H1 (cell line): ENCODE measurements around the gene MBNL1. TPM values are rescaled to one million over a fixed set of nuclear protein-coding genes. Genes with fewer than 3 reads are reported as not detected.

Source experiments
- CTCF ChIA-PET: fragments of 300-600 bp; sonication (Branson Sonifier 250); formaldehyde crosslinking; loops from one replicate; lab custom pipeline; 2021; ENCODE audit not compliant: partially characterized antibody; lab: Charles Lee
- POLR2A ChIA-PET: fragments of 300-600 bp; sonication (Branson Sonifier 250); formaldehyde crosslinking; loops from one replicate; lab custom pipeline; 2021; ENCODE audit warnings: inconsistent platforms; ENCODE audit not compliant: partially characterized antibody; lab: Charles Lee
- DNase-seq, 2 experiments: peaks; one replicate each; pipeline versions ENCODE4 v3.0.0 to v3.0.0-alpha.2; 2010 to 2022; ENCODE audit warnings: low spot score in 2 of 2, low read depth in 1 of 2, mixed read lengths in 1 of 2
- FAIRE-seq: peaks from 2 replicates; lab custom pipeline; 2011; peaks lifted over from hg19 to GRCh38; lab: Jason Lieb, UNC
- H2AFZ ChIP-seq: 2 replicates; pipeline ENCODE4 v1.8.1; 2012; ENCODE audit warnings: low read length, inconsistent platforms
- H2AK5ac ChIP-seq: 2 replicates; pipeline ENCODE4 v1.6.1; 2013; ENCODE audit warnings: low read depth, low read length
- H2BK120ac ChIP-seq: replicated peaks from 2 replicates; pipeline ENCODE3; 2013; ENCODE audit warnings: low read depth, low read length, inconsistent platforms
- H2BK12ac ChIP-seq: 2 replicates; pipeline ENCODE4 v1.6.1; 2013; ENCODE audit warnings: low read depth, low read length
- H2BK15ac ChIP-seq: 2 replicates; pipeline ENCODE4 v1.6.1; 2013; ENCODE audit warnings: low read length
- H2BK20ac ChIP-seq: 2 replicates; pipeline ENCODE4 v1.6.1; 2013; ENCODE audit warnings: low read length
- H2BK5ac ChIP-seq: 2 replicates; pipeline ENCODE4 v1.6.1; 2013; ENCODE audit warnings: low read depth, low read length
- H3K14ac ChIP-seq: 2 replicates; pipeline ENCODE4 v1.6.1; 2013; ENCODE audit warnings: inconsistent platforms; ENCODE audit not compliant: insufficient read length
- H3K18ac ChIP-seq: 2 replicates; pipeline ENCODE4 v1.6.1; 2013; ENCODE audit warnings: low read length; ENCODE audit errors: extremely low read depth
- H3K23ac ChIP-seq: 2 replicates; pipeline ENCODE4 v1.6.1; 2013; ENCODE audit warnings: inconsistent platforms; ENCODE audit not compliant: insufficient read length
- H3K23me2 ChIP-seq: 2 replicates; pipeline ENCODE4 v1.6.1; 2013; ENCODE audit warnings: low read depth, low read length
- H3K27ac ChIP-seq: 2 replicates; pipeline ENCODE4 v1.6.1; 2011; ENCODE audit warnings: low read depth, low read length, inconsistent platforms
- H3K27me3 ChIP-seq, 4 experiments: replicated peaks in 1 of 4; 1 replicate in 1 of 4; 2 replicates in 3 of 4; pipeline versions ENCODE4 v1.6.1 to v1.8.1; 2011 to 2013; ENCODE audit warnings: low read length in 3 of 4, mild to moderate bottlenecking in 3 of 4, inconsistent platforms in 2 of 4, mixed read lengths in 2 of 4, moderate library complexity in 1 of 4; ENCODE audit not compliant: control insufficient read depth in 3 of 4, insufficient read depth in 3 of 4; ENCODE audit errors: extremely low read depth in 1 of 4
- H3K36me3 ChIP-seq, 4 experiments: 2 replicates each; pipeline versions ENCODE4 v1.6.1 to v1.8.1; 2011 to 2013; ENCODE audit warnings: mild to moderate bottlenecking in 4 of 4, low read length in 3 of 4, moderate library complexity in 2 of 4, control low read depth in 1 of 4, inconsistent platforms in 1 of 4; ENCODE audit not compliant: insufficient read depth in 4 of 4, control insufficient read depth in 2 of 4
- H3K4ac ChIP-seq: replicated peaks from 2 replicates; pipeline ENCODE3; 2013; ENCODE audit warnings: low read length, low read depth, mixed read lengths, inconsistent platforms; ENCODE audit not compliant: insufficient read length
- H3K4me1 ChIP-seq, 4 experiments: replicated peaks in 1 of 4; 1 replicate in 1 of 4; 2 replicates in 3 of 4; pipeline versions ENCODE4 v1.6.1 to v1.8.1; 2011 to 2013; ENCODE audit warnings: low read length in 3 of 4, inconsistent platforms in 2 of 4, mixed read lengths in 1 of 4; ENCODE audit not compliant: insufficient read depth in 4 of 4, control insufficient read depth in 3 of 4
- H3K4me2 ChIP-seq, 2 experiments: 2 replicates each; pipeline versions ENCODE4 v1.6.1 to v1.8.1; 2011 to 2013; ENCODE audit warnings: low read depth in 2 of 2, low read length in 2 of 2, control low read depth in 1 of 2, inconsistent platforms in 1 of 2, mild to moderate bottlenecking in 1 of 2; ENCODE audit not compliant: insufficient read depth in 1 of 2
- H3K4me3 ChIP-seq, 4 experiments: fragments of 200-600, 300-600 bp in 1 of 4; sonication (generic), shearing (Covaris generic), sonication (Bioruptor Twin) in 1 of 4; 2 replicates each; pipeline versions ENCODE4 v1.5.1 to v1.8.1; 2011 to 2016; ENCODE audit warnings: low read length in 4 of 4, low read depth in 3 of 4, control low read depth in 2 of 4, inconsistent platforms in 2 of 4, mild to moderate bottlenecking in 2 of 4, mixed read lengths in 1 of 4, moderate library complexity in 1 of 4; ENCODE audit not compliant: insufficient read depth in 2 of 4; ENCODE audit errors: extremely low read depth in 1 of 4
- H3K56ac ChIP-seq: replicated peaks from 2 replicates; pipeline ENCODE3; 2013; ENCODE audit warnings: low read depth, mild to moderate bottlenecking, mixed read lengths, low read length, inconsistent platforms; ENCODE audit not compliant: insufficient read length
- H3K79me1 ChIP-seq: 2 replicates; pipeline ENCODE4 v1.6.1; 2013; ENCODE audit warnings: low read depth, low read length, control low read depth
- H3K79me2 ChIP-seq, 2 experiments: 2 replicates each; pipeline versions ENCODE4 v1.6.1 to v1.8.1; 2012 to 2013; ENCODE audit warnings: low read length in 2 of 2, mild to moderate bottlenecking in 2 of 2, inconsistent platforms in 1 of 2; ENCODE audit not compliant: insufficient read depth in 2 of 2, control insufficient read depth in 1 of 2
- H3K9ac ChIP-seq, 4 experiments: replicated peaks in 1 of 4; 1 replicate in 1 of 4; 2 replicates in 3 of 4; pipeline versions ENCODE4 v1.6.1 to v1.8.1; 2011 to 2013; ENCODE audit warnings: low read depth in 3 of 4, low read length in 3 of 4, control low read depth in 2 of 4, mild to moderate bottlenecking in 2 of 4, moderate library complexity in 2 of 4, inconsistent platforms in 1 of 4; ENCODE audit errors: extremely low read depth in 1 of 4
- H3K9me3 ChIP-seq, 2 experiments: 2 replicates each; pipeline versions ENCODE4 v1.6.1 to v1.8.1; 2012 to 2013; ENCODE audit warnings: mild to moderate bottlenecking in 2 of 2, moderate library complexity in 2 of 2, control low read depth in 1 of 2, inconsistent platforms in 1 of 2, low read depth in 1 of 2, low read length in 1 of 2, mixed read lengths in 1 of 2; ENCODE audit not compliant: insufficient read depth in 2 of 2
- H4K20me1 ChIP-seq, 2 experiments: replicated peaks in 1 of 2; 2 replicates each; pipeline versions ENCODE3 to v1.8.1; 2011 to 2013; ENCODE audit warnings: inconsistent platforms in 2 of 2, low read length in 2 of 2, mild to moderate bottlenecking in 1 of 2; ENCODE audit not compliant: insufficient read depth in 2 of 2, control insufficient read depth in 1 of 2
- H4K5ac ChIP-seq: 2 replicates; pipeline ENCODE4 v1.6.1; 2013; ENCODE audit warnings: low read length, low read depth, mixed read lengths, inconsistent platforms; ENCODE audit not compliant: insufficient read length
- H4K8ac ChIP-seq: 2 replicates; pipeline ENCODE4 v1.8.0; 2013; ENCODE audit warnings: mild to moderate bottlenecking, moderate library complexity, low read length, inconsistent platforms; ENCODE audit not compliant: insufficient read depth; ENCODE audit errors: extremely low read depth
- H4K91ac ChIP-seq: replicated peaks from 2 replicates; pipeline ENCODE3; 2013; ENCODE audit warnings: low read length, mixed read lengths, inconsistent platforms; ENCODE audit not compliant: insufficient read length
- CREB1 ChIP-seq: IDR thresholded peaks from 2 replicates; pipeline ENCODE4 v1.6.1; 2012; ENCODE audit warnings: inconsistent platforms
- SIN3A ChIP-seq, 2 experiments: IDR thresholded peaks in 1 of 2; conservative IDR thresholded peaks in 1 of 2; 2 replicates each; pipeline ENCODE4 v1.6.1; 2011 to 2012; ENCODE audit warnings: low read length in 2 of 2, improper control_type of control experiment in 1 of 2, low read depth in 1 of 2, mild to moderate bottlenecking in 1 of 2
- WGBS, 2 experiments: shearing (Covaris generic) in 1 of 2; methylation state at CpG; one replicate each; pipeline versions ENCODE4 v1.1.6 to v1.1.7; 2013 to 2015; ENCODE audit warnings: low lambda C conversion rate in 2 of 2, mixed read lengths in 2 of 2, inconsistent platforms in 1 of 2, low coverage in 1 of 2, missing lambda C conversion rate in 1 of 2; ENCODE audit not compliant: insufficient replicate concordance in 2 of 2, insufficient coverage in 1 of 2, insufficient read length in 1 of 2; ENCODE audit errors: extremely low coverage in 1 of 2, missing lambda C conversion rate in 1 of 2; 5-methylcytosine and 5-hydroxymethylcytosine counted together
- polyA plus RNA-seq, 7 experiments: library from polyadenylated mRNA; depleted of rRNA in 3 of 7; stranded (reverse) in 5 of 7; unstranded in 2 of 7; fragments of >200 nt in 5 of 7; fragments of 200-250 nt in 2 of 7; gene quantifications; 1 replicate in 5 of 7; 2 replicates in 1 of 7; 4 replicates in 1 of 7; pipeline versions ENCODE4 v1.2.1 to v1.2.3, GENCODE V29; 2011 to 2013; ENCODE audit warnings: missing spikeins in 2 of 7, mixed read lengths in 2 of 7
- total RNA-seq: library from RNA; stranded (reverse); fragmentation: NEBNext Ultra II Directional; extraction: Animal tissue kit (Norgen Biotek cat#: 25700); gene quantifications from 2 replicates; pipeline ENCODE4 v1.2.1, GENCODE V29; 2021

MBNL1 gene
- total and polyA plus RNA-seq, 2 of the 8 experiments (the other 6 are each of a cell fraction or from before 2014, with no cell fraction given), result 5.0 to 16.4 TPM

GRCh38 chr3:152291649-152292066, 22.9 kb downstream of the MBNL1 start:
- no peak overlapping the region for H4K91ac ChIP-seq
- no peaks in the 10 kb centered on the region for H3K4me1 ChIP-seq
- no peak overlapping the region for H2BK20ac ChIP-seq
- TF ChIP-seq SIN3A (conservative IDR thresholded peaks at IDR 0.05 in 1 of 2, IDR thresholded peaks at IDR 0.05 in 1 of 2; ENCODE audit: low read depth in 1 of 2, low read length in 2 of 2) (no peak), CREB1 (no peak)
- no peaks in the 10 kb centered on the region for H4K20me1 ChIP-seq
- no peak for DNase-seq
- CTCF ChIA-PET, result interaction anchor here (1.0 kb wide), 1 partner anchor 45 kb away, joined by 3 read pairs; no protein-coding TSS in a partner anchor
- no peak overlapping the region for H3K18ac ChIP-seq
- no peaks in the 10 kb centered on the region for H3K23me2 ChIP-seq
- H2BK15ac ChIP-seq, result no peak overlapping the region
- no peak overlapping the region for H3K4me3 ChIP-seq
- no peak overlapping the region for H2BK12ac ChIP-seq
- peaks cover 0 to 85% of the 10 kb centered on the region in 2 experiments; a peak in 2 of 4 replicates for H3K79me2 ChIP-seq
- no peak overlapping the region for H3K27ac ChIP-seq
- no peak overlapping the region for H3K56ac ChIP-seq
- no peak overlapping the region for H3K14ac ChIP-seq
- no peak overlapping the region for H3K23ac ChIP-seq
- no peak for FAIRE-seq
- POLR2A ChIA-PET, result no interaction called here
- H3K4ac ChIP-seq, result no peak overlapping the region
- no peaks in the 10 kb centered on the region for H3K9me3 ChIP-seq
- no peak overlapping the region for H2AFZ ChIP-seq
- no peak overlapping the region for H2BK5ac ChIP-seq
- no peaks in the 10 kb centered on the region for H3K27me3 ChIP-seq
- H3K79me1 ChIP-seq, result peaks cover 3% of the 10 kb centered on the region; the same call in 1 of the 2 replicates
- WGBS, 2 experiments, result 92% methylated on average over 4 of the region's 4 CpGs; no CpG with 5 or more reads in 1 of the 2 experiments
- H2BK120ac ChIP-seq, result no peak overlapping the region
- no peak overlapping the region for H2AK5ac ChIP-seq
- H4K5ac ChIP-seq, result no peak overlapping the region
- H3K4me2 ChIP-seq, result no peak overlapping the region
- no peak overlapping the region for H3K9ac ChIP-seq
- H3K36me3 ChIP-seq, result no peaks in the 10 kb centered on the region
- H4K8ac ChIP-seq, result no peak overlapping the region
